Measurements from ENCODE around the gene CSGALNACT2. TPM values are rescaled to one million over a fixed set of nuclear protein-coding genes. Genes with fewer than 3 reads are reported as not detected.

Gene CSGALNACT2
- total and polyA plus RNA-seq, 4 donors = 4.1 to 11.0 (median 6.1) TPM

- Histone ChIP-seq H3K9me3 (ENCODE audit: control insufficient read depth in 4 of 4, low read length in 3 of 4) (no peaks in the 10 kb centered on the region), H3K36me3 (ENCODE audit: control insufficient read depth in 4 of 4, insufficient read depth in 3 of 4, low read depth in 1 of 4, low read length in 3 of 4) (no peaks in the 10 kb centered on the region), H3K4me1 (ENCODE audit: control insufficient read depth in 4 of 4, insufficient read depth in 4 of 4, low read length in 3 of 4) (no peaks in the 10 kb centered on the region), H3K9ac (ENCODE audit: low read depth in 1 of 2, low read length in 2 of 2) (no peak overlapping the region), H3K27me3 (ENCODE audit: control insufficient read depth in 4 of 4, insufficient read depth in 4 of 4, low read length in 3 of 4) (no peaks in the 10 kb centered on the region), H3K27ac (ENCODE audit: low read depth in 1 of 2, low read length in 2 of 2) (no peak overlapping the region), H3K4me3 (ENCODE audit: low read depth in 1 of 3, low read length in 3 of 3) (no peak overlapping the region)
- no peak for DNase-seq (ENCODE audit: low spot score)
- WGBS = 91% methylated on average over 7 of the region's 7 CpGs
- no peak for TF ChIP-seq FOXA2 (IDR thresholded peaks at IDR 0.05)
- no peak for TF ChIP-seq EGR1 (IDR thresholded peaks at IDR 0.05; ENCODE audit: low read depth in 2 of 2)
- TF ChIP-seq JUND (IDR thresholded peaks at IDR 0.05) = no peak
- TF ChIP-seq SP1 (IDR thresholded peaks at IDR 0.05) = no peak
- TF ChIP-seq ATF3 (IDR thresholded peaks at IDR 0.05) = no peak
- TF ChIP-seq CTCF (IDR thresholded peaks at IDR 0.05; ENCODE audit: low read depth, low read length, missing input control) = no peak
- TF ChIP-seq YY1 (IDR thresholded peaks at IDR 0.05) = no peak
- TF ChIP-seq RXRA (IDR thresholded peaks at IDR 0.05) = no peak
Observed at GRCh38 chr10:43209074-43209455, 70.8 kb downstream of the CSGALNACT2 start.

GRCh38 chr10:43209651-43210141 lies 71.5 kb downstream of the CSGALNACT2 start:
- Histone ChIP-seq H3K27me3 (ENCODE audit: control insufficient read depth in 4 of 4, insufficient read depth in 4 of 4, low read length in 3 of 4) (no peaks in the 10 kb centered on the region), H3K4me3 (ENCODE audit: low read depth in 1 of 3, low read length in 3 of 3) (no peak overlapping the region), H3K9me3 (ENCODE audit: control insufficient read depth in 4 of 4, low read length in 3 of 4) (no peaks in the 10 kb centered on the region), H3K36me3 (ENCODE audit: control insufficient read depth in 4 of 4, insufficient read depth in 3 of 4, low read depth in 1 of 4, low read length in 3 of 4) (no peaks in the 10 kb centered on the region), H3K9ac (ENCODE audit: low read depth in 1 of 2, low read length in 2 of 2) (no peak overlapping the region), H3K27ac (ENCODE audit: low read depth in 1 of 2, low read length in 2 of 2) (no peak overlapping the region), H3K4me1 (ENCODE audit: control insufficient read depth in 4 of 4, insufficient read depth in 4 of 4, low read length in 3 of 4) (no peaks in the 10 kb centered on the region)
- 90% methylated on average over 5 of the region's 5 CpGs for WGBS
- no peak for DNase-seq (ENCODE audit: low spot score)
- TF ChIP-seq JUND (IDR thresholded peaks at IDR 0.05) (no peak), NR2F2 (IDR thresholded peaks at IDR 0.05) (no peak), ATF3 (IDR thresholded peaks at IDR 0.05) (no peak), REST (IDR thresholded peaks at IDR 0.05) (no peak), HNF4A (conservative IDR thresholded peaks at IDR 0.05) (no peak), RAD21 (IDR thresholded peaks at IDR 0.05) (no peak), CTCF (IDR thresholded peaks at IDR 0.05; ENCODE audit: low read depth, low read length, missing input control) (no peak), YY1 (IDR thresholded peaks at IDR 0.05) (no peak), TAF1 (conservative IDR thresholded peaks at IDR 0.05) (no peak), FOXA1 (IDR thresholded peaks at IDR 0.05) (no peak), HNF4G (IDR thresholded peaks at IDR 0.05) (no peak), MAX (IDR thresholded peaks at IDR 0.05) (no peak), SP1 (IDR thresholded peaks at IDR 0.05) (no peak), GABPA (IDR thresholded peaks at IDR 0.05 in 1 of 2, conservative IDR thresholded peaks at IDR 0.05 in 1 of 2) (no peak), FOXA2 (IDR thresholded peaks at IDR 0.05) (no peak), EGR1 (IDR thresholded peaks at IDR 0.05; ENCODE audit: low read depth in 2 of 2) (no peak)
